Panc1 (cell line): ENCODE measurements around the gene SNX10.

Source experiments
- POLR2AphosphoS5 ChIP-seq: IDR thresholded peaks from 2 replicates; pipeline ENCODE4 v1.6.1; 2012; ENCODE audit warnings: mild to moderate bottlenecking, low read depth, low read length, moderate library complexity
- SIN3A ChIP-seq: IDR thresholded peaks from 2 replicates; pipeline ENCODE4 v1.6.1; 2012; ENCODE audit warnings: low read depth, mild to moderate bottlenecking, low read length, moderate library complexity, borderline replicate concordance; ENCODE audit not compliant: insufficient read depth
- TCF7L2 ChIP-seq: IDR thresholded peaks from 2 replicates; pipeline ENCODE4 v1.6.1; 2011; ENCODE audit warnings: mild to moderate bottlenecking, low read depth, low read length, inconsistent platforms
- TF ChIP-seq, protein P1 (sequence below): fragments of 450-650 bp; IDR thresholded peaks from 2 replicates; pipeline ENCODE4 v1.5.1; 2017; ENCODE audit warnings: mild to moderate bottlenecking

DNA sequence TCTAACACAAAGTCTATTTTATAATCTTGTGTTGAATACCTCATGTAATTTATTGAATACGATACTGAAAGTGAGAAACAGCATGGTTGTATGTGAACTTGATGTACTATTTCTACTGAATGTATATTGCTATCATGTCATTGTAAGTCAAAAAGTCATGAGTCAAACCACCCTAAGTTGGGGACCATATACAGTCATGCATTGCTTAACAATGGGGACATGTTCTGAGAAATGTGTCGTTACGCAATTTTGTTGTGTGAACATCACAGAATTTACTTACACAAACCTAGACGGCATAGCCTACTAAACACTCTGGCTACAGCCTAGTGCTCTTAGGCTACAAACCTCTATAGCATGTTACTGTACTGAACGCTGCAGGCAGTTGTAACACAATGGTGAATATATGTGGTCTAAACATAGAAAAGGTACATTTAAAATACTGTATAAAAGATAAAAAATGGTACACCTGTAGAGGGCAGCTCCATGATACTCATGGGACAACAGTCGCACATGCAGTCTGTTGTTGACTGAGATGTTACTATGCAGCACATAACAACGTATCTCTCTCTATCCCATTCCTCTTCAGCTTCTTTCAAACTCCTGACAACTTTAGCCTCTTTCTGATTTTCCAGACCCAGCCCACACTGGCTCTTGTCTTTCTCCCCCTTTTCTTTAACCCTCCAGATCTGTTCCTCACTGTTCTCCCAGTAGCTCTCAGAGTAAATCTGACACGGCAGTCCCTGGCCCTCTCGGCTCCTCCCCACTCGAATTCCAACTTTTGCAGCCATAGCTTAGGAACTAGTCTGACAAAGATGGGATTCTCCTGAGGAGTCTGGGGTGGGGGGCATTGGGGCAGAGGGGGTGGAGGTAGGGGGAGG lies 90.1 kb downstream of the SNX10 start:
- TF ChIP-seq POLR2AphosphoS5 (no peak), SIN3A (no peak), TCF7L2 (no peak)
- TF ChIP-seq, protein P1, sequence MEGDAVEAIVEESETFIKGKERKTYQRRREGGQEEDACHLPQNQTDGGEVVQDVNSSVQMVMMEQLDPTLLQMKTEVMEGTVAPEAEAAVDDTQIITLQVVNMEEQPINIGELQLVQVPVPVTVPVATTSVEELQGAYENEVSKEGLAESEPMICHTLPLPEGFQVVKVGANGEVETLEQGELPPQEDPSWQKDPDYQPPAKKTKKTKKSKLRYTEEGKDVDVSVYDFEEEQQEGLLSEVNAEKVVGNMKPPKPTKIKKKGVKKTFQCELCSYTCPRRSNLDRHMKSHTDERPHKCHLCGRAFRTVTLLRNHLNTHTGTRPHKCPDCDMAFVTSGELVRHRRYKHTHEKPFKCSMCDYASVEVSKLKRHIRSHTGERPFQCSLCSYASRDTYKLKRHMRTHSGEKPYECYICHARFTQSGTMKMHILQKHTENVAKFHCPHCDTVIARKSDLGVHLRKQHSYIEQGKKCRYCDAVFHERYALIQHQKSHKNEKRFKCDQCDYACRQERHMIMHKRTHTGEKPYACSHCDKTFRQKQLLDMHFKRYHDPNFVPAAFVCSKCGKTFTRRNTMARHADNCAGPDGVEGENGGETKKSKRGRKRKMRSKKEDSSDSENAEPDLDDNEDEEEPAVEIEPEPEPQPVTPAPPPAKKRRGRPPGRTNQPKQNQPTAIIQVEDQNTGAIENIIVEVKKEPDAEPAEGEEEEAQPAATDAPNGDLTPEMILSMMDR: no peak
